HepG2 (cell line): ENCODE results near the gene TEKTIP1.

Experiments
- CEBPG ChIP-seq: IDR thresholded peaks from 2 replicates; pipeline ENCODE4 v1.6.1; 2016
- CHD2 ChIP-seq: IDR thresholded peaks from 2 replicates; pipeline ENCODE4 v1.6.1; 2011; ENCODE audit warnings: low read depth, low read length, improper control_type of control experiment
- ETV5 ChIP-seq: IDR thresholded peaks from 2 replicates; pipeline ENCODE4 v1.6.1; 2018; ENCODE audit warnings: missing biosample characterization, missing genetic modification reagents, inconsistent platforms, borderline replicate concordance
- FOSL2 ChIP-seq: sonication (generic); formaldehyde crosslinking; IDR thresholded peaks from 2 replicates; pipeline ENCODE4 v1.4.0; 2020; ENCODE audit warnings: missing genetic modification reagents
- PITX1 ChIP-seq: sonication (generic); formaldehyde crosslinking; IDR thresholded peaks from 2 replicates; pipeline ENCODE4 v1.5.1; 2020; ENCODE audit warnings: mild to moderate bottlenecking, missing genetic modification reagents
- POLR2AphosphoS5 ChIP-seq: IDR thresholded peaks from 2 replicates; pipeline ENCODE4 v1.6.1; 2012; ENCODE audit warnings: low read depth, low read length
- TAF1 ChIP-seq: sonication (generic); formaldehyde crosslinking; IDR thresholded peaks from 2 replicates; pipeline ENCODE4 v1.4.0; 2020; ENCODE audit warnings: missing genetic modification reagents
- TCF7 ChIP-seq: sonication (generic); IDR thresholded peaks from 2 replicates; pipeline ENCODE4 v1.6.1; 2016; ENCODE audit warnings: antibody characterized with exemption, low read depth
- ZMYM2 ChIP-seq: sonication (generic); formaldehyde crosslinking; IDR thresholded peaks from 2 replicates; pipeline ENCODE4 v1.8.0; 2022; ENCODE audit warnings: mild to moderate bottlenecking, missing genetic modification reagents
- ZNF484 ChIP-seq: sonication (generic); formaldehyde crosslinking; IDR thresholded peaks from 2 replicates; pipeline ENCODE4 v1.5.1; 2020; ENCODE audit warnings: mild to moderate bottlenecking, low read depth, missing genetic modification reagents, borderline replicate concordance
- ZNF777 ChIP-seq: sonication (generic); formaldehyde crosslinking; IDR thresholded peaks from 2 replicates; pipeline ENCODE4 v1.4.0; 2020; ENCODE audit warnings: missing genetic modification reagents
- TF ChIP-seq, protein P1 (sequence below): sonication (generic); formaldehyde crosslinking; IDR thresholded peaks from 2 replicates; pipeline ENCODE4 v1.4.0; 2020; ENCODE audit warnings: missing genetic modification reagents, borderline replicate concordance
- TF ChIP-seq, protein P2 (sequence below): sonication (generic); formaldehyde crosslinking; IDR thresholded peaks from 2 replicates; pipeline ENCODE4 v1.8.1; 2023; ENCODE audit warnings: missing genetic modification reagents, inconsistent platforms, borderline replicate concordance
- TF ChIP-seq, protein P3 (sequence below): sonication (generic); formaldehyde crosslinking; IDR thresholded peaks from 2 replicates; pipeline ENCODE4 v1.4.0; 2020; ENCODE audit warnings: missing genetic modification reagents, borderline replicate concordance

DNA sequence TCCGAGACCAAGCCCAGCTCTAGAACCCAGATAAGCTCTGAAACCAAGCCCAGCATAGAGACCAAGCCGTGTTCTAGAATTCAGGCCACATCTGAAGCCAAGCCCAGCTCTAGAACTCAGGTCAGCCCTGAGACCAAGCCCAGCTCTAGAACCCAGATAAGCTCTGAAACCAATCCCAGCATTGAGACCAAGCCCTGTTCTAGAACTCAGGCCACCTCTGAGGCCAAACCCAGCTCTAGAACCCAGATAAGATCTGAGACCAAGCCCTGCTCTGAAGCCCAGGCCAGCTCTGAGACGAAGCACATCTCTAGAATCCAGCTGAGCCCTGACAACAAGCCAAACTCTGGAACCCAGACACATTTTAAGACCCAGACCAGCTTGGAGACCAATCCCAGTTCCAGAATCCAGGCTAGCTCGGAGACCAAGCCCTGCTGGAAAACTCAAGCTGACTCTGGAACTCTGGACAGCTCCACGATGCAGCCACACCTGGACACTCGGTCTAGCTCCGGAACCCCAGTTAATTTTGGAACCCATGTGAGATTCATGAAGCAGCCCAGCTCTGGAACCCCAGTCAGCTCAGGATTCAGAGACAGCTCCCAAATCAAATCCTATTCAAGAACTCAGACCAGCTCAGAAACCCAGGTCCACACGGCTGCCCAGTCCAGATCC lies 52.2 kb downstream of the TEKTIP1 start:
- TF ChIP-seq, protein P1, sequence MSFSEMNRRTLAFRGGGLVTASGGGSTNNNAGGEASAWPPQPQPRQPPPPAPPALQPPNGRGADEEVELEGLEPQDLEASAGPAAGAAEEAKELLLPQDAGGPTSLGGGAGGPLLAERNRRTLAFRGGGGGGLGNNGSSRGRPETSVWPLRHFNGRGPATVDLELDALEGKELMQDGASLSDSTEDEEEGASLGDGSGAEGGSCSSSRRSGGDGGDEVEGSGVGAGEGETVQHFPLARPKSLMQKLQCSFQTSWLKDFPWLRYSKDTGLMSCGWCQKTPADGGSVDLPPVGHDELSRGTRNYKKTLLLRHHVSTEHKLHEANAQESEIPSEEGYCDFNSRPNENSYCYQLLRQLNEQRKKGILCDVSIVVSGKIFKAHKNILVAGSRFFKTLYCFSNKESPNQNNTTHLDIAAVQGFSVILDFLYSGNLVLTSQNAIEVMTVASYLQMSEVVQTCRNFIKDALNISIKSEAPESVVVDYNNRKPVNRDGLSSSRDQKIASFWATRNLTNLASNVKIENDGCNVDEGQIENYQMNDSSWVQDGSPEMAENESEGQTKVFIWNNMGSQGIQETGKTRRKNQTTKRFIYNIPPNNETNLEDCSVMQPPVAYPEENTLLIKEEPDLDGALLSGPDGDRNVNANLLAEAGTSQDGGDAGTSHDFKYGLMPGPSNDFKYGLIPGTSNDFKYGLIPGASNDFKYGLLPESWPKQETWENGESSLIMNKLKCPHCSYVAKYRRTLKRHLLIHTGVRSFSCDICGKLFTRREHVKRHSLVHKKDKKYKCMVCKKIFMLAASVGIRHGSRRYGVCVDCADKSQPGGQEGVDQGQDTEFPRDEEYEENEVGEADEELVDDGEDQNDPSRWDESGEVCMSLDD (CRISPR knock-in tag): no peak
- TF ChIP-seq POLR2AphosphoS5: no peak
- TF ChIP-seq, protein P2, sequence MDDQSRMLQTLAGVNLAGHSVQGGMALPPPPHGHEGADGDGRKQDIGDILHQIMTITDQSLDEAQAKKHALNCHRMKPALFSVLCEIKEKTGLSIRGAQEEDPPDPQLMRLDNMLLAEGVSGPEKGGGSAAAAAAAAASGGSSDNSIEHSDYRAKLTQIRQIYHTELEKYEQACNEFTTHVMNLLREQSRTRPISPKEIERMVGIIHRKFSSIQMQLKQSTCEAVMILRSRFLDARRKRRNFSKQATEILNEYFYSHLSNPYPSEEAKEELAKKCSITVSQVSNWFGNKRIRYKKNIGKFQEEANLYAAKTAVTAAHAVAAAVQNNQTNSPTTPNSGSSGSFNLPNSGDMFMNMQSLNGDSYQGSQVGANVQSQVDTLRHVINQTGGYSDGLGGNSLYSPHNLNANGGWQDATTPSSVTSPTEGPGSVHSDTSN (CRISPR knock-in tag): no peak
- TF ChIP-seq ZNF777 (CRISPR knock-in tag): no peak
- TF ChIP-seq FOSL2 (CRISPR knock-in tag): no peak
- TF ChIP-seq ZMYM2 (CRISPR knock-in tag): no peak
- no peak for TF ChIP-seq CHD2
- no peak for TF ChIP-seq TAF1 (CRISPR knock-in tag)
- no peak for TF ChIP-seq PITX1 (CRISPR knock-in tag)
- no peak for TF ChIP-seq TCF7
- TF ChIP-seq, protein P3, sequence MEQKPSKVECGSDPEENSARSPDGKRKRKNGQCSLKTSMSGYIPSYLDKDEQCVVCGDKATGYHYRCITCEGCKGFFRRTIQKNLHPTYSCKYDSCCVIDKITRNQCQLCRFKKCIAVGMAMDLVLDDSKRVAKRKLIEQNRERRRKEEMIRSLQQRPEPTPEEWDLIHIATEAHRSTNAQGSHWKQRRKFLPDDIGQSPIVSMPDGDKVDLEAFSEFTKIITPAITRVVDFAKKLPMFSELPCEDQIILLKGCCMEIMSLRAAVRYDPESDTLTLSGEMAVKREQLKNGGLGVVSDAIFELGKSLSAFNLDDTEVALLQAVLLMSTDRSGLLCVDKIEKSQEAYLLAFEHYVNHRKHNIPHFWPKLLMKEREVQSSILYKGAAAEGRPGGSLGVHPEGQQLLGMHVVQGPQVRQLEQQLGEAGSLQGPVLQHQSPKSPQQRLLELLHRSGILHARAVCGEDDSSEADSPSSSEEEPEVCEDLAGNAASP: no peak
- TF ChIP-seq CEBPG: no peak
- no peak for TF ChIP-seq ZNF484 (CRISPR knock-in tag)
- no peak for TF ChIP-seq ETV5 (CRISPR knock-in tag)
